HepG2 (cell line): ENCODE results near the gene EIF1. TPM values are rescaled to one million over a fixed set of nuclear protein-coding genes. Genes with fewer than 3 reads are reported as not detected.

Experiments
- CBX2 ChIP-seq, 2 experiments: fragments of 200-600 bp in 1 of 2; sonication (generic); formaldehyde crosslinking in 1 of 2; IDR thresholded peaks; 2 replicates each; pipeline versions ENCODE4 v1.7.0 to v1.8.1; 2018 to 2022; ENCODE audit warnings: low read depth in 2 of 2, low read length in 1 of 2, mild to moderate bottlenecking in 1 of 2, missing genetic modification reagents in 1 of 2
- ERF ChIP-seq: IDR thresholded peaks from 2 replicates; pipeline ENCODE4 v1.6.1; 2018; ENCODE audit warnings: missing biosample characterization, missing genetic modification reagents
- HIC2 ChIP-seq: sonication (generic); formaldehyde crosslinking; IDR thresholded peaks from 2 replicates; pipeline ENCODE4 v1.9.0; 2022; ENCODE audit warnings: low read depth, missing genetic modification reagents
- HOXA3 ChIP-seq: sonication (generic); formaldehyde crosslinking; IDR thresholded peaks from 2 replicates; pipeline ENCODE4 v1.5.0; 2020; ENCODE audit warnings: missing genetic modification reagents
- MNT ChIP-seq: fragments of 450-650 bp; IDR thresholded peaks from 2 replicates; pipeline ENCODE4 v1.6.1; 2016
- NBN ChIP-seq: fragments of 450-650 bp; conservative IDR thresholded peaks from 2 replicates; pipeline ENCODE4 v1.6.1; 2017
- NFKB2 ChIP-seq: sonication (generic); formaldehyde crosslinking; IDR thresholded peaks from 2 replicates; pipeline ENCODE4 v1.4.0; 2020; ENCODE audit warnings: missing genetic modification reagents, borderline replicate concordance
- TCF7L2 ChIP-seq: IDR thresholded peaks from 2 replicates; pipeline ENCODE4 v1.6.1; 2011; ENCODE audit warnings: mild to moderate bottlenecking, low read depth, low read length, moderate library complexity
- TMF1 ChIP-seq: sonication (generic); formaldehyde crosslinking; IDR thresholded peaks from 2 replicates; pipeline ENCODE4 v1.8.1; 2022; ENCODE audit warnings: low read depth, missing genetic modification reagents
- TSC22D2 ChIP-seq: sonication (generic); formaldehyde crosslinking; IDR thresholded peaks from 2 replicates; pipeline ENCODE4 v1.5.1; 2020; ENCODE audit warnings: missing genetic modification reagents, mild to moderate bottlenecking, borderline replicate concordance
- ZMYM4 ChIP-seq: sonication (generic); formaldehyde crosslinking; IDR thresholded peaks from 2 replicates; pipeline ENCODE4 v1.8.1; 2023; ENCODE audit warnings: mild to moderate bottlenecking, missing genetic modification reagents
- ZNF251 ChIP-seq: sonication (generic); formaldehyde crosslinking; IDR thresholded peaks from 2 replicates; pipeline ENCODE4 v1.9.0; 2021; ENCODE audit warnings: mild to moderate bottlenecking, missing genetic modification reagents
- ZNF33B ChIP-seq: sonication (generic); formaldehyde crosslinking; IDR thresholded peaks from 2 replicates; pipeline ENCODE4 v1.5.1; 2020; ENCODE audit warnings: mild to moderate bottlenecking, missing genetic modification reagents
- ZNF484 ChIP-seq: sonication (generic); formaldehyde crosslinking; IDR thresholded peaks from 2 replicates; pipeline ENCODE4 v1.5.1; 2020; ENCODE audit warnings: mild to moderate bottlenecking, low read depth, missing genetic modification reagents, borderline replicate concordance
- ZNF720 ChIP-seq: sonication (generic); formaldehyde crosslinking; IDR thresholded peaks from 2 replicates; pipeline ENCODE4 v1.4.0; 2020; ENCODE audit warnings: missing genetic modification reagents
- polyA plus RNA-seq, 8 experiments: library from polyadenylated mRNA; depleted of rRNA in 3 of 8; stranded (reverse) in 7 of 8; unstranded in 1 of 8; fragments of >200 nt; fragmentation: Illumina TruSeq in 4 of 8; extraction: Trizol in 4 of 8; gene quantifications; 2 replicates each; pipeline versions ENCODE4 v1.2.1 to v1.2.3, GENCODE V29; 2011 to 2016; ENCODE audit warnings: low read depth in 4 of 8, missing spikeins in 1 of 8, mixed read lengths in 1 of 8; ENCODE audit not compliant: insufficient read depth in 1 of 8
- total RNA-seq, 5 experiments: library from RNA; depleted of rRNA; stranded (reverse); fragments of >200 nt; fragmentation: Illumina TruSeq; extraction: Trizol; gene quantifications; 2 replicates each; pipeline ENCODE4 v1.2.3, GENCODE V29; 2016; ENCODE audit warnings: low read depth in 1 of 5
- TF ChIP-seq, protein P1 (sequence below): sonication (generic); formaldehyde crosslinking; IDR thresholded peaks from 2 replicates; pipeline ENCODE4 v1.5.0; 2020; ENCODE audit warnings: mild to moderate bottlenecking, missing genetic modification reagents, borderline replicate concordance
- TF ChIP-seq, protein P2 (sequence below): IDR thresholded peaks from 2 replicates; pipeline ENCODE4 v1.6.1; 2018; ENCODE audit warnings: missing genetic modification reagents, mild to moderate bottlenecking, missing compliant biosample characterization
- TF ChIP-seq, protein P3 (sequence below): sonication (generic); formaldehyde crosslinking; IDR thresholded peaks from 2 replicates; pipeline ENCODE4 v1.4.0; 2020; ENCODE audit warnings: mild to moderate bottlenecking, missing genetic modification reagents

EIF1 gene
- total and polyA plus RNA-seq, 2 of the 13 experiments (the other 11 are each of a cell fraction or from before 2014, with no cell fraction given): 147 to 517 TPM

GRCh38 chr17:41665566-41666236 is 23.0 kb upstream of the EIF1 start (continued):
- TF ChIP-seq, protein P1, sequence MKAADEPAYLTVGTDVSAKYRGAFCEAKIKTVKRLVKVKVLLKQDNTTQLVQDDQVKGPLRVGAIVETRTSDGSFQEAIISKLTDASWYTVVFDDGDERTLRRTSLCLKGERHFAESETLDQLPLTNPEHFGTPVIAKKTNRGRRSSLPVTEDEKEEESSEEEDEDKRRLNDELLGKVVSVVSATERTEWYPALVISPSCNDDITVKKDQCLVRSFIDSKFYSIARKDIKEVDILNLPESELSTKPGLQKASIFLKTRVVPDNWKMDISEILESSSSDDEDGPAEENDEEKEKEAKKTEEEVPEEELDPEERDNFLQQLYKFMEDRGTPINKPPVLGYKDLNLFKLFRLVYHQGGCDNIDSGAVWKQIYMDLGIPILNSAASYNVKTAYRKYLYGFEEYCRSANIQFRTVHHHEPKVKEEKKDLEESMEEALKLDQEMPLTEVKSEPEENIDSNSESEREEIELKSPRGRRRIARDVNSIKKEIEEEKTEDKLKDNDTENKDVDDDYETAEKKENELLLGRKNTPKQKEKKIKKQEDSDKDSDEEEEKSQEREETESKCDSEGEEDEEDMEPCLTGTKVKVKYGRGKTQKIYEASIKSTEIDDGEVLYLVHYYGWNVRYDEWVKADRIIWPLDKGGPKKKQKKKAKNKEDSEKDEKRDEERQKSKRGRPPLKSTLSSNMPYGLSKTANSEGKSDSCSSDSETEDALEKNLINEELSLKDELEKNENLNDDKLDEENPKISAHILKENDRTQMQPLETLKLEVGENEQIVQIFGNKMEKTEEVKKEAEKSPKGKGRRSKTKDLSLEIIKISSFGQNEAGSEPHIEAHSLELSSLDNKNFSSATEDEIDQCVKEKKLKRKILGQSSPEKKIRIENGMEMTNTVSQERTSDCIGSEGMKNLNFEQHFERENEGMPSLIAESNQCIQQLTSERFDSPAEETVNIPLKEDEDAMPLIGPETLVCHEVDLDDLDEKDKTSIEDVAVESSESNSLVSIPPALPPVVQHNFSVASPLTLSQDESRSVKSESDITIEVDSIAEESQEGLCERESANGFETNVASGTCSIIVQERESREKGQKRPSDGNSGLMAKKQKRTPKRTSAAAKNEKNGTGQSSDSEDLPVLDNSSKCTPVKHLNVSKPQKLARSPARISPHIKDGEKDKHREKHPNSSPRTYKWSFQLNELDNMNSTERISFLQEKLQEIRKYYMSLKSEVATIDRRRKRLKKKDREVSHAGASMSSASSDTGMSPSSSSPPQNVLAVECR (CRISPR knock-in tag): peak; percentile 52; the same call in 1 of the 2 replicates
- TF ChIP-seq HIC2 (peak; percentile 70), ZMYM4 (CRISPR knock-in tag) (peak; percentile 63; the same call in 1 of the 2 replicates), TCF7L2 (no peak), TSC22D2 (no peak), ZNF33B (CRISPR knock-in tag) (no peak), ERF (CRISPR knock-in tag) (peak; percentile 59; the same call in 1 of the 2 replicates), MNT (no peak), ZNF251 (CRISPR knock-in tag) (no peak), HOXA3 (peak; percentile 17; the same call in 1 of the 2 replicates), ZNF720 (no peak), CBX2 (IDR thresholded peaks at IDR 0.05; ENCODE audit: low read depth, low read length) (no peak), CBX2 (CRISPR knock-in tag; IDR thresholded peaks at IDR 0.05; ENCODE audit: low read depth) (no peak), NBN (no peak), ZNF484 (CRISPR knock-in tag) (no peak), NFKB2 (CRISPR knock-in tag) (peak; percentile 35; the same call in 1 of the 2 replicates), TMF1 (CRISPR knock-in tag) (no peak)
- TF ChIP-seq, protein P2, sequence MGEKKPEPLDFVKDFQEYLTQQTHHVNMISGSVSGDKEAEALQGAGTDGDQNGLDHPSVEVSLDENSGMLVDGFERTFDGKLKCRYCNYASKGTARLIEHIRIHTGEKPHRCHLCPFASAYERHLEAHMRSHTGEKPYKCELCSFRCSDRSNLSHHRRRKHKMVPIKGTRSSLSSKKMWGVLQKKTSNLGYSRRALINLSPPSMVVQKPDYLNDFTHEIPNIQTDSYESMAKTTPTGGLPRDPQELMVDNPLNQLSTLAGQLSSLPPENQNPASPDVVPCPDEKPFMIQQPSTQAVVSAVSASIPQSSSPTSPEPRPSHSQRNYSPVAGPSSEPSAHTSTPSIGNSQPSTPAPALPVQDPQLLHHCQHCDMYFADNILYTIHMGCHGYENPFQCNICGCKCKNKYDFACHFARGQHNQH (CRISPR knock-in tag): peak; percentile 92
- TF ChIP-seq, protein P3, sequence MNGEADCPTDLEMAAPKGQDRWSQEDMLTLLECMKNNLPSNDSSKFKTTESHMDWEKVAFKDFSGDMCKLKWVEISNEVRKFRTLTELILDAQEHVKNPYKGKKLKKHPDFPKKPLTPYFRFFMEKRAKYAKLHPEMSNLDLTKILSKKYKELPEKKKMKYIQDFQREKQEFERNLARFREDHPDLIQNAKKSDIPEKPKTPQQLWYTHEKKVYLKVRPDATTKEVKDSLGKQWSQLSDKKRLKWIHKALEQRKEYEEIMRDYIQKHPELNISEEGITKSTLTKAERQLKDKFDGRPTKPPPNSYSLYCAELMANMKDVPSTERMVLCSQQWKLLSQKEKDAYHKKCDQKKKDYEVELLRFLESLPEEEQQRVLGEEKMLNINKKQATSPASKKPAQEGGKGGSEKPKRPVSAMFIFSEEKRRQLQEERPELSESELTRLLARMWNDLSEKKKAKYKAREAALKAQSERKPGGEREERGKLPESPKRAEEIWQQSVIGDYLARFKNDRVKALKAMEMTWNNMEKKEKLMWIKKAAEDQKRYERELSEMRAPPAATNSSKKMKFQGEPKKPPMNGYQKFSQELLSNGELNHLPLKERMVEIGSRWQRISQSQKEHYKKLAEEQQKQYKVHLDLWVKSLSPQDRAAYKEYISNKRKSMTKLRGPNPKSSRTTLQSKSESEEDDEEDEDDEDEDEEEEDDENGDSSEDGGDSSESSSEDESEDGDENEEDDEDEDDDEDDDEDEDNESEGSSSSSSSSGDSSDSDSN (CRISPR knock-in tag): peak; percentile 88; the same call in 1 of the 2 replicates
